Psoas muscle (tissue), 8 donors: ENCODE results near the gene MYO5A. TPM values are rescaled to one million over a fixed set of nuclear protein-coding genes. Genes with fewer than 3 reads are reported as not detected.
A peak's percentile ranks its signal among the peaks of the same experiment; 100 is the strongest.
"Not testable (repeated sequence)": the region's sequence is repeated elsewhere in the genome, so short reads cannot be mapped to it uniquely, and the experiment has no call there.

Experiments used
- ATAC-seq, 4 donors: fragments of 200-7000 bp; cut with Tn5 transposase; one replicate each; pipeline ENCODE4 v1.9.1; 2020; ENCODE audit warnings: moderate library complexity in 3 of 4, mild to moderate bottlenecking in 2 of 4
- DNase-seq, 2 donors: peaks; one replicate each; pipeline ENCODE4 v3.0.0-alpha.2; 2020
- H3K27ac ChIP-seq: fragments of 200-600 bp; one replicate; pipeline ENCODE4 v1.8.0; 2022
- H3K27me3 ChIP-seq, 3 donors: fragments of 200-600 bp in 1 of 3; one replicate each; pipeline versions ENCODE4 v1.6.1 to v1.8.0; 2013 to 2022; ENCODE audit warnings: low read length in 2 of 3, mild to moderate bottlenecking in 2 of 3, moderate library complexity in 1 of 3; ENCODE audit not compliant: insufficient read depth in 3 of 3
- H3K36me3 ChIP-seq, 2 donors: fragments of 200-600 bp in 1 of 2; one replicate each; pipeline versions ENCODE4 v1.6.1 to v1.8.0; 2013 to 2022; ENCODE audit warnings: low read depth in 1 of 2, mild to moderate bottlenecking in 1 of 2, moderate library complexity in 1 of 2; ENCODE audit not compliant: insufficient read depth in 1 of 2
- H3K4me1 ChIP-seq: fragments of 200-600 bp; one replicate; pipeline ENCODE4 v1.8.0; 2022
- H3K4me3 ChIP-seq: fragments of 200-600 bp; one replicate; pipeline ENCODE4 v1.8.0; 2022; ENCODE audit warnings: mild to moderate bottlenecking
- H3K9me3 ChIP-seq: fragments of 200-600 bp; one replicate; pipeline ENCODE4 v1.8.0; 2022
- CTCF ChIP-seq: fragments of 200-600 bp; IDR thresholded peaks from one replicate; pipeline ENCODE4 v1.8.0; 2022; ENCODE audit warnings: antibody characterized with exemption
- WGBS, 3 donors: extraction: QIAGEN DNeasy Blood & Tissue Kit; methylation state at CpG; one replicate each; pipeline versions ENCODE4 v1.1.6 to v1.1.7; 2013; 5-methylcytosine and 5-hydroxymethylcytosine counted together
- intact Hi-C, 2 donors: fragments of 100-400 bp; cut with DNase I; formaldehyde crosslinking; loops; one replicate each; pipeline versions ENCODE4 v1.11.0 to v1.14.2; 2022
- polyA plus RNA-seq, 3 donors: library from polyadenylated mRNA; stranded (reverse); fragments of 200-250 nt; gene quantifications; one replicate each; pipeline ENCODE4 v1.2.3, GENCODE V29; 2013
- total RNA-seq, 4 donors: library from RNA; stranded (reverse); fragmentation: NEBNext Ultra II Directional in 2 of 4; extraction: Animal tissue kit (Norgen Biotek cat#: 25700) in 2 of 4; gene quantifications; one replicate each; pipeline versions ENCODE4 v1.2.1 to v1.2.4, GENCODE V29; 2021 to 2023
- donor health status: healthy with polysubstance abuse.
- donor health status: DM: no; HTN: no; CAD: no; lungs with moderate emphysema.
- donor health status: Bipolar disorder and iron deficiency.
- donor health status: healthy.
- donor health status: DM: yes; HTN: yes; CAD: no.
- donor health status: DM: no; HTN: no; CAD: no.
- donor health status: DM: no; HTN: no; CAD: no.
- donor health status: DM: yes; HTN: yes; CAD: no.

Gene MYO5A
- total and polyA plus RNA-seq, 7 donors = 3.6 to 9.9 (median 6.3) TPM

GRCh38 chr15:52556524-52557273 is 28.0 kb upstream of the MYO5A start:
- peak in 2 of 4 donors; percentile 21 to 22 for ATAC-seq
- H3K27me3 ChIP-seq = no peaks in the 10 kb centered on the region
- no peaks in the 10 kb centered on the region for H3K9me3 ChIP-seq
- DNase-seq = no peak
- H3K36me3 ChIP-seq = peaks cover 0 to 36% of the 10 kb centered on the region in 2 donors
- H3K4me1 ChIP-seq = peaks cover 66% of the 10 kb centered on the region
- WGBS, 3 donors = 34 to 63% (median 37%) methylated on average over 3 of the region's 3 CpGs
- H3K27ac ChIP-seq = peak overlapping the region; percentile 79
- H3K4me3 ChIP-seq = peak overlapping the region; percentile 63
- intact Hi-C loops = no loop called here
- no peak for TF ChIP-seq CTCF

GRCh38 chr15:52552303-52552702 is 23.6 kb upstream of the MYO5A start:
- intact Hi-C loops = no loop called here
- H3K27me3 ChIP-seq = no peaks in the 10 kb centered on the region
- no peak for ATAC-seq

GRCh38 chr15:52551762-52552161 is 23.1 kb upstream of the MYO5A start:
- TF ChIP-seq CTCF = no peak
- H3K27ac ChIP-seq = no peak overlapping the region
- H3K9me3 ChIP-seq = no peaks in the 10 kb centered on the region
- peak in 1 of 2 donors; percentile 34 for DNase-seq
- H3K27me3 ChIP-seq = no peaks in the 10 kb centered on the region
- no peak for ATAC-seq
- H3K36me3 ChIP-seq = peaks cover 4 to 85% of the 10 kb centered on the region in 2 donors
- intact Hi-C loops = no loop called here
- 92 to 93% (median 92%) methylated on average over 6 of the region's 6 CpGs for WGBS, 3 donors
- H3K4me1 ChIP-seq = peaks cover 26% of the 10 kb centered on the region
- no peak overlapping the region for H3K4me3 ChIP-seq

More at GRCh38 chr15:52552303-52552702, 23.6 kb upstream of the MYO5A start:
- no peak for TF ChIP-seq CTCF
- no peak overlapping the region for H3K4me3 ChIP-seq
- peaks cover 4 to 80% of the 10 kb centered on the region in 2 donors for H3K36me3 ChIP-seq
- H3K4me1 ChIP-seq = peaks cover 26% of the 10 kb centered on the region
- no peaks in the 10 kb centered on the region for H3K9me3 ChIP-seq
- 68 to 97% (median 93%) methylated on average over 2 of the region's 2 CpGs for WGBS, 3 donors
- H3K27ac ChIP-seq = peak overlapping the region; percentile 79
- DNase-seq = peak in 1 of 2 donors; percentile 42

- ATAC-seq, H3K27me3 ChIP-seq, H3K9me3 ChIP-seq, intact Hi-C loops, H3K27ac ChIP-seq, DNase-seq, H3K4me3 ChIP-seq: not testable (repeated sequence)
- Histone ChIP-seq H3K36me3 (peaks cover 4 to 85% of the 10 kb centered on the region in 2 donors), H3K4me1 (peaks cover 22% of the 10 kb centered on the region)
- 90 to 94% (median 92%) methylated on average over 1 of the region's 1 CpG for WGBS, 3 donors
These were observed 22.5 kb upstream of the MYO5A start for GRCh38 chr15:52551186-52551585.

- no peak for TF ChIP-seq CTCF
- H3K9me3 ChIP-seq = no peaks in the 10 kb centered on the region
- peaks cover 6 to 59% of the 10 kb centered on the region in 2 donors for H3K36me3 ChIP-seq
- H3K4me3 ChIP-seq = no peak overlapping the region
- no peaks in the 10 kb centered on the region for H3K4me1 ChIP-seq
- ATAC-seq (peak; percentile 44 to 57 (median 48)), DNase-seq (peak in 1 of 2 donors; percentile 46)
- 86 to 92% (median 91%) methylated on average over 5 of the region's 5 CpGs for WGBS, 3 donors
- H3K27ac ChIP-seq = no peak overlapping the region
- no peaks in the 10 kb centered on the region for H3K27me3 ChIP-seq
- intact Hi-C loops = no loop called here
These were observed 17.5 kb upstream of the MYO5A start for GRCh38 chr15:52546031-52546751.
